ENCODE results near the gene CCAR1.
"Not testable (repeated sequence)": the region's sequence is repeated elsewhere in the genome, so short reads cannot be mapped to it uniquely, and the experiment has no call there.

CCAR1 gene

GRCh38 chr10:68720793-68721672 is at the start of gene CCAR1:
TSS of gene CCAR1 (plus strand) at chr10:68721239. CDS start at chr10:68722505, 1,266 bp downstream.
- DNase-seq (ENCODE audit: low read depth) = peak; percentile 97

GRCh38 chr10:68684413-68684812 is 36.6 kb upstream of the CCAR1 start:
- DNase-seq (ENCODE audit: low read depth) = no peak

GRCh38 chr10:68696018-68696417 is 25.0 kb upstream of the CCAR1 start:
- no peak for DNase-seq (ENCODE audit: low read depth)

- DNase-seq (ENCODE audit: low read depth) = no peak
Measured at GRCh38 chr10:68697106-68697505, 23.9 kb upstream of the CCAR1 start.

GRCh38 chr10:68700197-68700596 is 20.8 kb upstream of the CCAR1 start:
- DNase-seq (ENCODE audit: low read depth) = no peak

- no peak for DNase-seq (ENCODE audit: low read depth)
Measured at GRCh38 chr10:68705548-68705947, 15.5 kb upstream of the CCAR1 start.

- not testable (repeated sequence) for DNase-seq (ENCODE audit: low read depth)
Measured at GRCh38 chr10:68708987-68709386, 12.1 kb upstream of the CCAR1 start.

- DNase-seq (ENCODE audit: low read depth) = not testable (repeated sequence)
Measured at GRCh38 chr10:68713065-68713464, 8.0 kb upstream of the CCAR1 start.

- DNase-seq (ENCODE audit: low read depth) = no peak
Measured at GRCh38 chr10:68717435-68717834, 3.6 kb upstream of the CCAR1 start.

GRCh38 chr10:68721673-68722335 is 765 bp downstream of the CCAR1 start:
- DNase-seq (ENCODE audit: low read depth) = no peak

GRCh38 chr10:68725016-68725415 is 4.0 kb downstream of the CCAR1 start:
- no peak for DNase-seq (ENCODE audit: low read depth)

- DNase-seq (ENCODE audit: low read depth) = no peak
Measured at GRCh38 chr10:68727146-68727545, 6.1 kb downstream of the CCAR1 start.

- no peak for DNase-seq (ENCODE audit: low read depth)
Measured at GRCh38 chr10:68732651-68733050, 11.6 kb downstream of the CCAR1 start.

- DNase-seq (ENCODE audit: low read depth) = no peak
Measured at GRCh38 chr10:68734349-68734748, 13.3 kb downstream of the CCAR1 start.

GRCh38 chr10:68735119-68735518 is 14.1 kb downstream of the CCAR1 start:
- no peak for DNase-seq (ENCODE audit: low read depth)

GRCh38 chr10:68735739-68736138 is 14.7 kb downstream of the CCAR1 start:
- not testable (repeated sequence) for DNase-seq (ENCODE audit: low read depth)

- not testable (repeated sequence) for DNase-seq (ENCODE audit: low read depth)
Measured at GRCh38 chr10:68740676-68741075, 19.6 kb downstream of the CCAR1 start.

- no peak for DNase-seq (ENCODE audit: low read depth)
Measured at GRCh38 chr10:68742397-68742796, 21.4 kb downstream of the CCAR1 start.

- DNase-seq (ENCODE audit: low read depth) = no peak
Measured at GRCh38 chr10:68752711-68753350, 31.8 kb downstream of the CCAR1 start.

GRCh38 chr10:68756246-68756645 is 35.2 kb downstream of the CCAR1 start:
- no peak for DNase-seq (ENCODE audit: low read depth)

GRCh38 chr10:68756766-68757165 is 35.7 kb downstream of the CCAR1 start:
- no peak for DNase-seq (ENCODE audit: low read depth)

- no peak for DNase-seq (ENCODE audit: low read depth)
Measured at GRCh38 chr10:68759223-68759863, 38.3 kb downstream of the CCAR1 start.

Measured in activated T-cell treated with anti-CD3 and anti-CD28 coated beads for 24 hours (primary cell).